Upper lobe of right lung (tissue), 1 donor: ENCODE measurements around the gene RBM10. TPM values are rescaled to one million over a fixed set of nuclear protein-coding genes. Genes with fewer than 3 reads are reported as not detected.
A peak's percentile ranks its signal among the peaks of the same experiment; 100 is the strongest.

Experiments
- ATAC-seq: fragments of 200-7000 bp; cut with Tn5 transposase; one replicate; pipeline ENCODE4 v1.9.1; 2020; ENCODE audit warnings: mild to moderate bottlenecking, moderate library complexity
- DNase-seq: peaks from one replicate; pipeline ENCODE4 v3.0.0-alpha.2; 2020
- H3K27ac ChIP-seq: fragments of 200-600 bp; one replicate; pipeline ENCODE4 v1.8.0; 2022
- H3K27me3 ChIP-seq: fragments of 200-600 bp; one replicate; pipeline ENCODE4 v1.8.0; 2022; ENCODE audit warnings: mild to moderate bottlenecking
- H3K36me3 ChIP-seq: fragments of 200-600 bp; one replicate; pipeline ENCODE4 v1.8.0; 2022
- H3K4me1 ChIP-seq: fragments of 200-600 bp; one replicate; pipeline ENCODE4 v1.8.0; 2022
- H3K4me3 ChIP-seq: fragments of 200-600 bp; one replicate; pipeline ENCODE4 v1.8.0; 2022; ENCODE audit warnings: mild to moderate bottlenecking
- H3K9me3 ChIP-seq: fragments of 200-600 bp; one replicate; pipeline ENCODE4 v1.8.0; 2022
- CTCF ChIP-seq: fragments of 200-600 bp; IDR thresholded peaks from one replicate; pipeline ENCODE4 v1.8.0; 2022; ENCODE audit warnings: antibody characterized with exemption
- intact Hi-C: fragments of 100-400 bp; cut with DNase I; formaldehyde crosslinking; loops from one replicate; pipeline ENCODE4 v1.11.0; 2022
- total RNA-seq: library from RNA; stranded (reverse); fragmentation: NEBNext Ultra II Directional; extraction: Animal tissue kit (Norgen Biotek cat#: 25700); gene quantifications from one replicate; pipeline ENCODE4 v1.2.1, GENCODE V29; 2021
- donor health status: DM: no; HTN: yes; CAD: no; lungs with severe emphysema.

The RBM10 gene
- total RNA-seq, 1 donor from 2014 or later = 31.9 TPM

GRCh38 chrX:47138171-47138570 lies 6.8 kb upstream of the RBM10 start:
- DNase-seq (no peak), ATAC-seq (no peak)
- Histone ChIP-seq H3K9me3 (no peaks in the 10 kb centered on the region), H3K4me1 (no peaks in the 10 kb centered on the region), H3K36me3 (peaks cover 5% of the 10 kb centered on the region), H3K27me3 (no peaks in the 10 kb centered on the region), H3K27ac (no peak overlapping the region), H3K4me3 (no peak overlapping the region)
- no peak for TF ChIP-seq CTCF
- intact Hi-C loops = no loop called here

GRCh38 chrX:47143894-47144625 lies 961 bp upstream of the RBM10 start:
- H3K4me1 ChIP-seq = peaks cover 7% of the 10 kb centered on the region
- intact Hi-C loops = no loop called here
- DNase-seq = no peak
- no peaks in the 10 kb centered on the region for H3K9me3 ChIP-seq
- no peak for TF ChIP-seq CTCF
- H3K27ac ChIP-seq = peak overlapping the region; percentile 94
- no peaks in the 10 kb centered on the region for H3K27me3 ChIP-seq
- peak overlapping the region; percentile 59 for H3K4me3 ChIP-seq
- H3K36me3 ChIP-seq = peaks cover 5% of the 10 kb centered on the region
- ATAC-seq = peak; percentile 48

- Histone ChIP-seq H3K27me3 (no peaks in the 10 kb centered on the region), H3K36me3 (peaks cover 5% of the 10 kb centered on the region), H3K27ac (peak overlapping the region; percentile 94), H3K4me1 (peaks cover 7% of the 10 kb centered on the region), H3K9me3 (no peaks in the 10 kb centered on the region), H3K4me3 (peak overlapping the region; percentile 59)
- TF ChIP-seq CTCF = no peak
- no peak for DNase-seq
- ATAC-seq = peak; percentile 47
- intact Hi-C loops = no loop called here
Measured at GRCh38 chrX:47145395-47146120, 537 bp downstream of the RBM10 start.

- H3K27ac ChIP-seq = peak overlapping the region; percentile 17
- H3K9me3 ChIP-seq = no peaks in the 10 kb centered on the region
- intact Hi-C loops = no loop called here
- peaks cover 7% of the 10 kb centered on the region for H3K4me1 ChIP-seq
- peak overlapping the region; percentile 59 for H3K4me3 ChIP-seq
- ATAC-seq (no peak), DNase-seq (no peak)
- H3K36me3 ChIP-seq = peaks cover 6% of the 10 kb centered on the region
- no peak for TF ChIP-seq CTCF
- no peaks in the 10 kb centered on the region for H3K27me3 ChIP-seq
Measured at GRCh38 chrX:47146121-47146935, 1.3 kb downstream of the RBM10 start.

GRCh38 chrX:47146936-47147859 lies 2.2 kb downstream of the RBM10 start:
- Histone ChIP-seq H3K27ac (no peak overlapping the region), H3K36me3 (peaks cover 9% of the 10 kb centered on the region), H3K9me3 (no peaks in the 10 kb centered on the region), H3K27me3 (no peaks in the 10 kb centered on the region), H3K4me1 (peaks cover 7% of the 10 kb centered on the region), H3K4me3 (no peak overlapping the region)
- intact Hi-C loops = no loop called here
- no peak for DNase-seq
- no peak for ATAC-seq
- no peak for TF ChIP-seq CTCF
